GM19397 (cell line): Measurements from ENCODE around the gene PIGU.
"Not testable (repeated sequence)": the region's sequence is repeated elsewhere in the genome, so short reads cannot be mapped to it uniquely, and the experiment has no call there.

Source experiments
- ATAC-seq: cut with Tn5 transposase; IDR thresholded peaks from one replicate; pipeline ENCODE4 v1.9.1; 2021; ENCODE audit warnings: mild to moderate bottlenecking, moderate library complexity; ENCODE audit not compliant: unreplicated experiment

Gene PIGU

GRCh38 chr20:34624629-34625028 is 52.3 kb downstream of the PIGU start:
- no peak for ATAC-seq

- no peak for ATAC-seq
These were observed 54.0 kb downstream of the PIGU start for GRCh38 chr20:34622821-34623451.

- ATAC-seq, result no peak
These were observed 55.2 kb downstream of the PIGU start for GRCh38 chr20:34621383-34622367.

GRCh38 chr20:34621036-34621343 is 55.9 kb downstream of the PIGU start:
- ATAC-seq, result no peak

- ATAC-seq, result no peak
These were observed 58.2 kb downstream of the PIGU start for GRCh38 chr20:34618676-34619075.

- not testable (repeated sequence) for ATAC-seq
These were observed 60.0 kb downstream of the PIGU start for GRCh38 chr20:34616913-34617312.

GRCh38 chr20:34615477-34615876 is 61.4 kb downstream of the PIGU start:
- no peak for ATAC-seq

- not testable (repeated sequence) for ATAC-seq
These were observed 64.9 kb downstream of the PIGU start for GRCh38 chr20:34611976-34612375.

- ATAC-seq, result no peak
These were observed 69.8 kb downstream of the PIGU start for GRCh38 chr20:34607066-34607465.

- no peak for ATAC-seq
These were observed 71.7 kb downstream of the PIGU start for GRCh38 chr20:34604980-34605788.

GRCh38 chr20:34600892-34601653 is 75.8 kb downstream of the PIGU start:
- no peak for ATAC-seq

GRCh38 chr20:34595377-34596184 is 81.3 kb downstream of the PIGU start:
- no peak for ATAC-seq

- no peak for ATAC-seq
These were observed 90.3 kb downstream of the PIGU start for GRCh38 chr20:34586488-34587163.

GRCh38 chr20:34585019-34585418 is 91.9 kb downstream of the PIGU start:
- no peak for ATAC-seq

GRCh38 chr20:34583544-34583943 is 93.3 kb downstream of the PIGU start:
- ATAC-seq, result no peak

- ATAC-seq, result no peak
These were observed 94.0 kb downstream of the PIGU start for GRCh38 chr20:34582911-34583310.

GRCh38 chr20:34582221-34582620 is 94.7 kb downstream of the PIGU start:
- no peak for ATAC-seq

- no peak for ATAC-seq
These were observed 95.3 kb downstream of the PIGU start for GRCh38 chr20:34581341-34582184.
